ENCODE measurements around the gene PRRC2C. TPM values are rescaled to one million over a fixed set of nuclear protein-coding genes. Genes with fewer than 3 reads are reported as not detected.
A peak's percentile ranks its signal among the peaks of the same experiment; 100 is the strongest.
"Not testable (repeated sequence)": the region's sequence is repeated elsewhere in the genome, so short reads cannot be mapped to it uniquely, and the experiment has no call there.

PRRC2C gene
- polyA plus RNA-seq, 4 donors: 92.6 to 139 (median 133) TPM

- no peak for DNase-seq (ENCODE audit: low read depth in 4 of 4, low spot score in 3 of 4)
Measured at GRCh38 chr1:171581766-171582165, 96.4 kb downstream of the PRRC2C start.

- DNase-seq (ENCODE audit: low read depth in 4 of 4, low spot score in 3 of 4): no peak
Measured at GRCh38 chr1:171582589-171582988, 97.3 kb downstream of the PRRC2C start.

GRCh38 chr1:171583591-171584201, 98.4 kb downstream of the PRRC2C start:
- DNase-seq (ENCODE audit: low read depth in 4 of 4, low spot score in 3 of 4): no peak

DNA sequence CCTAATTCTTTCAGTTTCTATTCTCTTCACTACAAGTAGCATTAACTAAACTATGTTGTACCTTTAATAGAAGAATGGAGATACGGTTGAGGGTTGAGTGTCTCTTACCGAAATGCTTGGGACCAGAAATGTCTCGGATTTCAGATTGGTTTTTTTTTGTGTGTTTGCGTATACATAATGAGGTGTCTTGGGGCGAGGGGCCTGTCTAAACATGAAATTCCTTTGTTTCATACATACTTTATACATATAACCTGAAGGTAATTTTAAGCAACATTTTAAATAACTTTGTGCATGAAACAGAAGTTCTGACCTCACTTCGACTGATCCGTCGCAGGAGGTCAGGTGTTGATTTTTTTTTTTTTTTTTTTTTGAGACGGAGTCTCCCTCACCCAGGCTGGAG, 100.4 kb downstream of the PRRC2C start:
- no peak for DNase-seq (ENCODE audit: low read depth in 4 of 4, low spot score in 3 of 4)

DNA sequence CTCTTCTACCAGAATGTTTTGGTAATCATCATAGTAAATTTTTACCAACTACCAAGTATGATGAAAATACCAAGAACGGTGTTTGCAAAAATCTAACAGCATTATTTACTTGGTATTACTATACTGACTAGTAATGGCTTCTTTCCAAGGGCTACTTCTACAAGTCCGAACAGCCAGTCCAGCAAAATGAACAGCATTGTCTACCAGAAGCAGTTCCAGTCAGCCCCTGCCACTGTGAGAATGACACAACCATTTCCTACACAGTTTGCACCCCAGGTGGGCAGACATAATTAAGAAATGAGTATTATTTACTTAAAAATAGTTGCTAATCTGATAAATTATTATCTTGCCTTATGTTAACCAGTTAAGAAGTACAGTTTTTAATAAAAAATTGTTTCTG, 102.9 kb downstream of the PRRC2C start:
- DNase-seq (ENCODE audit: low read depth in 4 of 4, low spot score in 3 of 4): no peak

DNA sequence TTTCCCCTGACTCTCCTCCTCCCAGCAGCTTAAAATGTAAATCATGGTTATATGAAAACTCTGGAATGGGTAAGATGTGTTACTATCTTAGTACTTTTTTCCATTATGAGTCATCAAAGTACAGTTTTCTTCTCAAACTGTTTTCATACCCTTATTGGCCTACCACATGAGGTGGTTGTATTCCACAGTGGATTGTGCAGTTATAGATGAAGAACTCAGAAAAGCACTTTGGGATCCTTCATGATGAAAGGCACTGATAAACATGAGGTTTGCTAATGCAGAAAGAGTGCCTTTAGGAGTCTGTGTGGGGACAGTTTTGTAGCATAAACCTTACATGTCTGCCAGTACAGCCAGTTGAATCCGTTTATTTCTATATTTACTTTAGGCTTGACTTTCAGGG, 104.7 kb downstream of the PRRC2C start:
- no peak for DNase-seq (ENCODE audit: low read depth in 4 of 4, low spot score in 3 of 4)

GRCh38 chr1:171595324-171595723, 110.0 kb downstream of the PRRC2C start:
- DNase-seq (ENCODE audit: low read depth in 4 of 4, low spot score in 3 of 4): peak in 1 of 4 donors; percentile 24

DNA sequence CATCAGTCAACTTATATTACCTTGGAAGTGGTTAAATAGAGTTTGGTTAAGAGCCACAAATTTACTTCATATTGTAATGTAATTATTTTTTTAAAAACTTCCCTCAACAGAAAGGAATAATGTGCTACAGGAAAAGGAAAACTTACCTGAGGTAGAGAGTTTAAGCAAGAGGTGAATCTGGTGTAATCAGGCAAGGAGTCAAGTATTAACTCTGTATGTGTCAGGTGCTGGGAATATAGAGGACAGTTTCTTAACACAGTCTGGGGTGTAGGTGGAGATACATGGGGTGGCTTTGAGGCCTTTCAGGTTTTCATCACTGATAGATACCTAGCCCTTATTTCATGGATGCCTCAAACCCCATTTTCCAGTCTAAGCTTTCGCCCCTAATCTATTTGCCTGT, 110.8 kb downstream of the PRRC2C start:
- DNase-seq (ENCODE audit: low read depth in 4 of 4, low spot score in 3 of 4): no peak

- no peak for DNase-seq (ENCODE audit: low read depth in 4 of 4, low spot score in 3 of 4)
Measured at GRCh38 chr1:171596705-171597104, 111.4 kb downstream of the PRRC2C start.

DNA sequence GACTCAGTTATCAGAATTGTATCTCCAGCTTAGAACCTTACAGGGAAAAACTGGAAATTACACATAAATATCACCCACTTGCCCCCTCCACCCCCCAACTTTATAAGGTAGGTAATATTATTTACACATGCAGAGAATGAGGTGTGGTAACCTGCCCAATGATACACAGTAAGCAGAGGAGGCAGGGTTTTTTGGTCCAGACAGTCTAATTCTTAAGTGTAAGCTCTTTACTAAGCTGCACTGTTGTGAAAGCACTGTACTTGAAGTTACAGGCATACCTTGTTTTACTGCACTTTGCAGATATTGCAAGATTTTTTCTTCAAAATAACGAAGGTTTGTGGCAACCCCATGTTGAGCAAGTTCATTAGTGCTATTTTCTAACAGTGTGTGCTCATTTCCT, 111.9 kb downstream of the PRRC2C start:
- DNase-seq (ENCODE audit: low read depth in 4 of 4, low spot score in 3 of 4): no peak

DNA sequence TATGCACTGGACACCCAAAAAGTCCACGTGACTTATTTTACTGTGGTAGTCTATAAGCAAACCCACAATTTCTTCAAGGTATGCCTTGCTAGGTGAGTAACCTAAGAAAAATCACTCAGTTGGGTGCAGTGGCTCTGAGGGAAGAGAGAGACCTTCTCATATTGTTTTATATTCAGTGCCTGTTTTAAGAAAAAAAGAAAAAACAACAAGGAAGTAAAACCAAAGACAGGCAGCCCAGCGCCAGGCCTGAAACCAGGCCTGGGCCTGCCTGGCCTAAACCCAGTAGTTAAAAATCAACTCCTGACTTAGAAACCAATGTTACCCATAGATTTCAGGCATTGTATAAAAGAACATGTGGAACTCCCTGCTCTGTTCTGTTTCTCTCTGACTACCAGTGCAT, 115.0 kb downstream of the PRRC2C start:
- not testable (repeated sequence) for DNase-seq (ENCODE audit: low read depth in 4 of 4, low spot score in 3 of 4)

DNA sequence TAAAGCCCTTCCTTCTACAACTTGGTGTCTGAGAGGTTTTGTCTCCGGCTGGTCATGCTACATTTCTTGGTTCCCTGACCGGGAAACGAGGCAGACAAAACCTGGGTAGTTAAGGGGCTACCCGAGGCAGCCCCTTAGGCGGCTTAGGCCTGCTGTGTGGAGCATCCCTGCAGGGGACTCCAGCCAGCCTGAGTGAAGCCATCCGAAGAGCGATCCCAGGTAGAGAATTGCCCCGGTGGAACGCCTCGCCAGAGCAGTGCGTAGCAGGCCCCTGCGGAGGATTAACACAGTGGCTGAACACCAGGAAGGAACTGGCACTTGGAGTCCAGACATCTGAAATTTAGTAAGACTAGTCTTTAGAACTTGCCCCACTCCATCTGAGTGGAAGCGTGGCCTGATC, 115.5 kb downstream of the PRRC2C start:
- DNase-seq (ENCODE audit: low read depth in 4 of 4, low spot score in 3 of 4): no peak

DNA sequence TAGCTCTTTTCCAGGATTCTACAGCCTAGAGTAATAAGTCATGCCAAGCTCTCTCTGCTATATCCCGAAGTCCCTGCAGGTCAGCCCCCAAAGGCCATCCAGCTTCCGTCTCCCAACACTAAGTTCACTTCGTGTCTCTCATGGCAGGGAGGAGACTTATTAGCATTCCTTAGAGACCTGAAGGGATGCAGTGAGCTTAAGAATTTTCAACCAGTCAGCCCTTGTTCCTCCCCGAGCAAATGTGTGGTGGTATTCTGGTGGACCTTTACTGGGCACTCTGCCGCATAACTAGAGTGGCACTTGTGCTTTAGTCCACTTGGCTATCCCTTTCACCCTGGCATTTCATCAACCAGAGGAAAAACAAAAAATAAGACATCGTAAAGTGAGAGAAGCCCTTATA, 117.7 kb downstream of the PRRC2C start:
- not testable (repeated sequence) for DNase-seq (ENCODE audit: low read depth in 4 of 4, low spot score in 3 of 4)

DNA sequence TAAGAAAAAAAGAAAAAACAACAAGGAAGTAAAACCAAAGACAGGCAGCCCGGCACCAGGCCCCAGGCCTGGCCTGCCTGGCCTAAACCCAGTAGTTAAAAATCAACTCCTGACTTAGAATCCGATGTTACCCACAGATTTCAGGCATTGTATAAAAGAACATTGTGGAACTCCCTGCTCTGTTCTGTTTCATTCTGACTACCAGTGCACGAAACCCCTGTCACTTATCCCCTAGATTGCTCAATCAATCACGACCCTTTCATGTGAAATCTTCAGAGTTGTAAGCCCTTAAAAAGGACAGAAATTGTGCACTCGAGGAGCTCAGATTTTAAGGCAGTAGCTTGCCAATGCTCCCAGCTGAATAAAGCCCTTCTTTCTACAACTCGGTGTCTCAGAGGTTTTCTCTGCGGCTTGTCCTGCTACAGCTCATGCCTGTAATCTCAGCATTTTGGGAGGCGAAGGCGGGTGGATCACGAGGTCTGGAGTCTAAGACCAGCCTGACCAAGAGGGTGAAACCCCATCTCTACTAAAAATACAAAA, 121.1 kb downstream of the PRRC2C start:
- DNase-seq (ENCODE audit: low read depth in 4 of 4, low spot score in 3 of 4): no peak

- no peak for DNase-seq (ENCODE audit: low read depth in 4 of 4, low spot score in 3 of 4)
Measured at GRCh38 chr1:171610385-171610784, 125.1 kb downstream of the PRRC2C start.

DNA sequence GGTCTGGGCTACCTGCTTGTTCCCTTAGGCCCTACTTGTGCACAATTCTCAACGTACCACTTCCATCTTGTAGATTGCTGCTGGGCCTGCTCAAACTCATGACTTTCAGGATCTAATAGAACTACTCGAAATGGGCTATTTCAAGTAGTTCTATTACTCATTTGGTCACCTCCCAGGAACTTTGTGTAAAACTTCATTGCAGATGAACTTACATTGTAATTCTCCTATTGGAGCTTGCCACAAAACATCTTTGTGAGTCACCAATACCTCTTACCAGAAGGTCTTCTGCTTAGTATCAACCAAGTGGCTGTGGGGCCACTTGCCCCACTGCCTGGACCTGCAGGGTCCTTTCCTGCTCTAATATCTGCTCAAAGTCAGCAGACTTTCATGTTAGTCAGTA, 126.0 kb downstream of the PRRC2C start:
- DNase-seq (ENCODE audit: low read depth in 4 of 4, low spot score in 3 of 4): no peak

DNA sequence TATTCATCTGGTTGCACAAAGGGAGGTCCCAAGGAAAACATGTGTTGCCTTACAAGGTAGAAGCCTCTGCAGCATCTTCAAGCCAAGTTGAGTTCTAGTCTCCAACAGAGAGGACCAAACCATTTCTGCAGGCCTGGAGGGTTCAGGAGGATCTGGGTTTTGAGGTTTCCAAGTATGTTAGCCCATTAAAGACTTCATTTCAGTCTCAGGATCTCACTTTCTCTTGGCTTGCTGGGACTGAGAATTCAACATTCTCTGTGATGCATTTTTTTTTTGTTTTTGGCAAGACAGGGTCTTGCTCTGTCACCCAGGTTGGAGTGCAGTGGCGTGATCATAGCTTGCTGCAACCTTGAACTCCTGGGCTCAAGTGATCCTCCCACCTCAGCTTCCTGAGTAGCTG, 128.0 kb downstream of the PRRC2C start:
- DNase-seq (ENCODE audit: low read depth in 4 of 4, low spot score in 3 of 4): no peak

- not testable (repeated sequence) for DNase-seq (ENCODE audit: low read depth in 4 of 4, low spot score in 3 of 4)
Measured at GRCh38 chr1:171615122-171615906, 130.0 kb downstream of the PRRC2C start.

GRCh38 chr1:171616586-171616985, 131.3 kb downstream of the PRRC2C start:
- DNase-seq (ENCODE audit: low read depth in 4 of 4, low spot score in 3 of 4): no peak

DNA sequence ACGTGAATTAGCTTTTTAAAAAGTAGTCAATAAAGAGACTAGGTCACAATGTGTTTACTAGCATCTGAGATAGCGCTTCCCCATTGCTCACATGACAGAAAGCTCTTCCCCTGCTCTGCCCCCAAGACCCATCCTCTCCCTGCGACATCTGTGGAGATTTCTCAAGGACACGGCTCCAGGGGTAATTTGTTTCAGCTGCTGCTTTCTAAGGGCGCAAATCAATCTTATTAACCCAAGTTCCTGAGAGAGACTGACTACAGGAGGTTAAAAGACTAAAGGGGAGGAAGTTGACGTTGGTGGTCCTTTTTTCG, 136.8 kb downstream of the PRRC2C start, which contains the start of gene MYOCOS:
Gene MYOCOS (plus strand): TSS at position 92 of the 311 bp plus-strand sequence. CDS start 1,641 bp downstream, outside the sequence.
- no peak for DNase-seq (ENCODE audit: low read depth in 4 of 4, low spot score in 3 of 4)

- no peak for DNase-seq (ENCODE audit: low read depth in 4 of 4, low spot score in 3 of 4)
Measured at GRCh38 chr1:171623651-171624331, 138.5 kb downstream of the PRRC2C start.

GRCh38 chr1:171625225-171625624, 139.9 kb downstream of the PRRC2C start:
- no peak for DNase-seq (ENCODE audit: low read depth in 4 of 4, low spot score in 3 of 4)

Measured in left renal pelvis (tissue), 4 donors.